ENCODE data around the gene CDH8.

- TF ChIP-seq CTCF (IDR thresholded peaks at IDR 0.05; ENCODE audit: poor library complexity): no peak
- TF ChIP-seq EZH2 (IDR thresholded peaks at IDR 0.05; ENCODE audit: borderline replicate concordance): no peak
- no peak for TF ChIP-seq EZH2phosphoT487 (IDR thresholded peaks at IDR 0.05; ENCODE audit: low read depth, severe bottlenecking, unreplicated experiment)
Measured at GRCh38 chr16:61921373-61921772, 114.9 kb downstream of the CDH8 start.

All from hepatocyte (in vitro differentiated cells).